Measurements from ENCODE around the gene ITGB5.

The ITGB5 gene

DNA sequence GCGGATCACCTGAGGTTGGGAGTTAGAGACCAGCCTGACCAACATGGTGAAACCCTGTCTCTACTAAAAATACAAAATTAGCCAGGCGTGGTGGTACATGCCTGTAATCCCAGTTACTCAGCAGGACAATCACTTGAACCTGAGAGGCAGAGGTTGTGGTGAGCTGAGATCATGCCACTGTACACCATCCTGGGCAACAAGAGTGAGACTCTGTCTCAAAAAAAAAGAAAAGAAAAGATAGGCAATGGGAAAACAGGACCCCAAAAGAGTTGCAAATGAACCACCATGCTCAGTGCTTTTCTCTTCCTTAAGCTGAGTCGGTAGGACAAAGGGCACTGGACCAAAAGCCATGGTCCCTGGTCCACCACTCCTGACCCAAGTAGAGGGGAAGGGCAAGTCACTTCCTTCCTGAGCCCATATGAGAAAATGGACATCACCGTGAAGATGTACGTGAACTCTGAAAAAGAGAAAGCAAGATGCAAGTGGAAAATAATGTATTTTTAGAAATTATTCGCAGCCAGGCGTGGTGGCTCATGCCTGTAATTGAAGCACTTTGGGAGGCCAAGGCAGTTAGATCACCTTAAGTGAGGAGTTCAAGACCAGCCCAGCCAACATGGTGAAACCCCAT lies 2.6 kb downstream of the ITGB5 start:
- no peak overlapping the region for H3K4me3 Mint-ChIP-seq

DNA sequence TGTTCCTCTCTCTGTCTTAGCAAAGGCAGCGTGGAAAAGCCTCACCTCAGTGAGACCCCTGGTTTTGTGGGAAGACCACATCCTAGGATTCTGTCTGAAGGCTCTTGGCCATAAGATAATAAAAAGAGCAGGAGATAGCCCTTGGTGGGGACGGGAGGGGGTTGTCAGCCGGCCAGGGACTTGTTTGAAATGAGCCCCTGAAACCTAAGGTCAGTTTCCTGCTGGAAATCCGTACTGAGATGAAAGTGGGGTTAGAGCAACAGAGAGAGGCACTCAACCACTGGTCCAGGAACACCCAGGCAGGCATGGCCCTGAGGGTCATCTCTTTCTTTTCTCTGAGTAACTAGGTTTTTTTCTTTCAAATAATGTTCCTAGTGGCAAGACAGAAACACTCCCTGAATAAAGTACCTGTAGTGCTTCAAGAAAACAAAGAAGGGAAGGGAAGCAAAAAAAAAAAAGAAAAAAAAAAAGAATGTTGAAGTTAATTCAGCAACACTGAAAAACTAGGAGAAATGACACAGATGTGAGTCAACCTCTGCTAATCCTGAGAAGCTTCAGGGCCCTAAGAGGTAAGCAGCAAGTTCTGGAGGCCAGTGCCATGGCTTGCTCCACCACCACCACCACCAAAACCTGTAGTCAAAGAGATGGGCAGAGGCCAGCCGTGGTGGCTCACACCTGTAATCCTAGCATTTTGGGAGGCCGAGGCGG lies 3.2 kb downstream of the ITGB5 start:
- Mint-ChIP-seq H3K36me3 (ENCODE audit: low read depth) (no peaks in the 10 kb centered on the region), H3K9me3 (no peaks in the 10 kb centered on the region), H3K4me3 (no peak overlapping the region), H3K27me3 (ENCODE audit: low read depth) (peaks cover 57% of the 10 kb centered on the region), H3K27ac (no peak overlapping the region), H3K4me1 (ENCODE audit: low read depth) (peaks cover 5% of the 10 kb centered on the region)

More for the DNA sequence above, 2.6 kb downstream of the ITGB5 start:
- H3K9me3 Mint-ChIP-seq: no peaks in the 10 kb centered on the region
- peaks cover 3% of the 10 kb centered on the region for H3K4me1 Mint-ChIP-seq (ENCODE audit: low read depth)
- H3K27me3 Mint-ChIP-seq (ENCODE audit: low read depth): peaks cover 61% of the 10 kb centered on the region
- no peaks in the 10 kb centered on the region for H3K36me3 Mint-ChIP-seq (ENCODE audit: low read depth)
- no peak overlapping the region for H3K27ac Mint-ChIP-seq

- Mint-ChIP-seq H3K4me3 (no peak overlapping the region), H3K27me3 (ENCODE audit: low read depth) (peaks cover 48% of the 10 kb centered on the region), H3K27ac (no peak overlapping the region), H3K36me3 (ENCODE audit: low read depth) (no peaks in the 10 kb centered on the region), H3K9me3 (no peaks in the 10 kb centered on the region), H3K4me1 (ENCODE audit: low read depth) (peaks cover 9% of the 10 kb centered on the region)
Measured at GRCh38 chr3:124882816-124883747, 4.1 kb downstream of the ITGB5 start.

DNA sequence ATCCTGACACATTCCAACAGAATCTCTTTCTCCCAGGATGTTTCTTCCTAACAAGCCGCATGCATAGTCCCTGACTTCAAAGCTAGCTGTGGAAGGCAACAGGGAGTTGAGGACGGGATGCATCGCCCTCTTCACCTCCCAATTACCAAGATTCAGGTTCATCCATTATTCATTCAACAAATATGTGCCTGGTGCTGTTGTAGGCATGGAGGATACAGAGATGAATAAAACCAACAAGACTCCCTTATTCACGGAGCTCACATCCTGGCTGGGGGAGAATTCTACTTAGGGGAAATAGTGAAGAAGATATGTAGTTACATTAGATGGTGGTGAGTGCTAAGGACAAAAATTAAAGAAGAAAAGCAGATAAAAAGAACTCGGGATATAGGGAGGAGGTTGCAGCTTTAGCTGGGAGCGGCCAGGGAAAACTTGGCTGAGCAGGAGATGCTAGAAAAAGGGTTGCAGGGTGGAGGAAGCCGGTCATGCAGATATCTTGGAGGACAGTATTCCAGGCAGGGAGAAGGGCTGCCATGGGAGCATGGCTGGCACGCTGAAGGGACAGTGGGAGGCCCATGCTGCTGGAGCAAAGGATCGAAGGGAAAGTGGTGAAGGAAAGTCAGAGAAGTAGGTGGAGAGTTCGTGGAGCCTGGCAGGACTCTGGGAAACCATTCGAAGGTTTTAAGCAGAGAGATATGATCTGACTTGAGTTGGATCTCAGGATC lies 5.0 kb downstream of the ITGB5 start:
- no peaks in the 10 kb centered on the region for H3K36me3 Mint-ChIP-seq (ENCODE audit: low read depth)
- H3K4me3 Mint-ChIP-seq: no peak overlapping the region
- peaks cover 41% of the 10 kb centered on the region for H3K27me3 Mint-ChIP-seq (ENCODE audit: low read depth)

DNA sequence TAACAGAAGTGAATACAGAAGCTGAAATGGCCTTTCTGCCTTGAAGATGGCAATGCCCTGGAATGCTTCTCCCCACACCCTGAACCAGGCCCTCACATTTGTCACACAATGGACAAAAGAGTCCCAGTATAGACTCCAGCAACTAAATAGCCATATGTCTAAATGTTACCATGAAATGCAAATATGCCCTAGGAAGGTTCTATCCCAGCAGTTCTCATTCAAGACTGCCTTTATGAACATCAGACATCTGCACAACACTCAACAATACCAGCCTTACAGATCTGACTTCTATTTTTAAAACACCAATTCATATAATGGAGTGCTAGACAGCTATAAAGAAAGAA lies 7.9 kb downstream of the ITGB5 start:
- peaks cover 6% of the 10 kb centered on the region for H3K4me1 Mint-ChIP-seq (ENCODE audit: low read depth)
- H3K9me3 Mint-ChIP-seq: no peaks in the 10 kb centered on the region
- H3K4me3 Mint-ChIP-seq: no peak overlapping the region
- no peak overlapping the region for H3K27ac Mint-ChIP-seq
- H3K36me3 Mint-ChIP-seq (ENCODE audit: low read depth): no peaks in the 10 kb centered on the region
- peaks cover 29% of the 10 kb centered on the region for H3K27me3 Mint-ChIP-seq (ENCODE audit: low read depth)

More for the DNA sequence above, 5.0 kb downstream of the ITGB5 start:
- Mint-ChIP-seq H3K27ac (no peak overlapping the region), H3K9me3 (no peaks in the 10 kb centered on the region), H3K4me1 (ENCODE audit: low read depth) (peaks cover 9% of the 10 kb centered on the region)

DNA sequence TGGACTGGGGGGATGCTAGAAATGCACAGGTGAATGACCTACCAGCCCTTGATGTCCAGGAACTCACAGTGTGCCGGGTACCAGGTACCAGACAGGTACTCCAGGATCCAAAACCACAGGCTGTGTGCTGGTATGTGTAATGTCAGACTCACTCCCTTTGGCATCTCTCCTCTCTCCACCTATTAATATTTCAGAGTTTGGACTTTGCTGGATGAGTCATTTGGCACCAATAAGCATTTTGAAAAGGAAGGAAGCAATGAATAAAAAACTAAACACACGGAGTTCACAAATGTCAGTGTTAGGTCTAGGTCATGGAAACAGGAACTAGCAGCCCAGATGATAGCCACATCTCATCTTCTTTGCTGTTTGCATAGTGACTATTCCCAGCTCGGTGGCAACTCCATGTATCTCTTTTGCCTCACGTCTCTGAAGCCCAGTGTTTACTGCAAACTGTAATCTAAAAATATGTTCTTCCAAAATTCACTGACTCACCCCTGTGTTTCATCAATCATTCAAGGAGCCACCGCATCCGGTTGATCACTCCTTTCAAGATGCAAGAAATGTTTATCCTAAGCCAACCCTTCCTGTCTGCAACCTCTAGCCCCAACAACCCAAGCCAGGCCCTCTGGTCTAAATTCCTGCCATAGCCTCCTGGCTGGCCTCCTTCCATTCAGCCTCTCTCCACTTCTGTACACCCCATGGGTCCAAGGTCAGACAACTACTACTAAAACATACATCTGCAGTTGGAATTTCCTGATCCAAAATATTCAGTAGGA lies 8.4 kb downstream of the ITGB5 start:
- no peaks in the 10 kb centered on the region for H3K36me3 Mint-ChIP-seq (ENCODE audit: low read depth)
- H3K9me3 Mint-ChIP-seq: no peaks in the 10 kb centered on the region
- H3K4me1 Mint-ChIP-seq (ENCODE audit: low read depth): peaks cover 6% of the 10 kb centered on the region
- H3K27me3 Mint-ChIP-seq (ENCODE audit: low read depth): peaks cover 27% of the 10 kb centered on the region
- no peak overlapping the region for H3K4me3 Mint-ChIP-seq
- no peak overlapping the region for H3K27ac Mint-ChIP-seq

DNA sequence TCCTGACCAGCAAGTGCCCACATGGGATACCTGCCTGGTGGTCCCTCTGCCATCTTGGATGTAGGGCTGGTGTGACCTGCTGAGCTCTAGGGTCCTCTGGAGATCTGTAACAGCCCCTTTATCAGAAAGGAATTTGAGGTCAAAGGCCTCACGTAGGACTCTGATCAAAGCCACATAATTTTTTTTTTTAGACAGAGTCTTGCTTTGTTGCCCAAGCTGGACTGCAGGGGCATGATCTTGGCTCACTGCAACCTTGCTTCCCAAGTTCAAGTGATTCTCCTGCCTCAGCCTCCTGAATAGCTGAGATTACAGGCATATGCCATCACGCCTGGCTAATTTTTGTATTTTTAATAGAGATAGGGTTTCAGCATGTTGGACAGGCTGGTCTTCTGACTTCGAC lies 9.5 kb downstream of the ITGB5 start:
- H3K4me3 Mint-ChIP-seq: no peak overlapping the region
- peaks cover 28% of the 10 kb centered on the region for H3K27me3 Mint-ChIP-seq (ENCODE audit: low read depth)
- peaks cover 6% of the 10 kb centered on the region for H3K4me1 Mint-ChIP-seq (ENCODE audit: low read depth)
- no peaks in the 10 kb centered on the region for H3K9me3 Mint-ChIP-seq
- H3K36me3 Mint-ChIP-seq (ENCODE audit: low read depth): no peaks in the 10 kb centered on the region
- no peak overlapping the region for H3K27ac Mint-ChIP-seq

DNA sequence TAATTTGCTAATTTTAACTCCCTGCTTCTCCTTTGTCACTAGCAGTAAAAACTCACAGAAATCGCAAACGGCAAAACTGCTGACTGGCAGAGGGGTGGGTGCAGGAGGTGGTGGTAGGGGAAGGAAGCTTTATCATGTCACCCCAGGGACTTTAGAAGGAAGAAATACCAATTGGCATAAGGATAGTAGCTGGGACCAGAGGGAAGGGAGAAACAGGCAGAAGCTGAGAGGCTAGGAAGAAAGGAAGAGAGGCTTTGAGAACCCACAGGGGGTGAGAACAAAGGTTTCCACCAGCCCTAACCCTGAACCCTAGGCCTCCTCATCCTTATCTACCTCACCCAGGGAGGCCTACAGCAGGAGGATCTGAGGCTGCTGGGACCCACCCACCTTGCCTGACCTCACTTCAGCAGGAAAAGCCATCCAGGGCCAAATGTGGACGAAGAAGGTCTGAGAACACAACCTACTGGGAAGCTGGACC lies 10.7 kb downstream of the ITGB5 start:
- Mint-ChIP-seq H3K36me3 (ENCODE audit: low read depth) (no peaks in the 10 kb centered on the region), H3K9me3 (no peaks in the 10 kb centered on the region), H3K27ac (no peak overlapping the region), H3K4me3 (no peak overlapping the region), H3K27me3 (ENCODE audit: low read depth) (peaks cover 24% of the 10 kb centered on the region), H3K4me1 (ENCODE audit: low read depth) (peaks cover 6% of the 10 kb centered on the region)

- Mint-ChIP-seq H3K27ac (no peak overlapping the region), H3K27me3 (ENCODE audit: low read depth) (peaks cover 33% of the 10 kb centered on the region), H3K4me1 (ENCODE audit: low read depth) (no peaks in the 10 kb centered on the region), H3K4me3 (no peak overlapping the region), H3K36me3 (ENCODE audit: low read depth) (no peaks in the 10 kb centered on the region), H3K9me3 (no peaks in the 10 kb centered on the region)
Measured at GRCh38 chr3:124873226-124873625, 13.9 kb downstream of the ITGB5 start.

- Mint-ChIP-seq H3K27ac (no peak overlapping the region), H3K4me3 (no peak overlapping the region), H3K4me1 (ENCODE audit: low read depth) (no peaks in the 10 kb centered on the region), H3K27me3 (ENCODE audit: low read depth) (peaks cover 15% of the 10 kb centered on the region), H3K36me3 (ENCODE audit: low read depth) (no peaks in the 10 kb centered on the region), H3K9me3 (no peaks in the 10 kb centered on the region)
Measured at GRCh38 chr3:124867511-124867910, 19.7 kb downstream of the ITGB5 start.

GRCh38 chr3:124862006-124862405 lies 25.2 kb downstream of the ITGB5 start:
- H3K27ac Mint-ChIP-seq: no peak overlapping the region
- H3K4me1 Mint-ChIP-seq (ENCODE audit: low read depth): no peaks in the 10 kb centered on the region
- H3K27me3 Mint-ChIP-seq (ENCODE audit: low read depth): peaks cover 11% of the 10 kb centered on the region
- no peaks in the 10 kb centered on the region for H3K36me3 Mint-ChIP-seq (ENCODE audit: low read depth)
- H3K9me3 Mint-ChIP-seq: no peaks in the 10 kb centered on the region
- no peak overlapping the region for H3K4me3 Mint-ChIP-seq

GRCh38 chr3:124861041-124861440 lies 26.1 kb downstream of the ITGB5 start:
- H3K27me3 Mint-ChIP-seq (ENCODE audit: low read depth): peaks cover 16% of the 10 kb centered on the region
- no peak overlapping the region for H3K27ac Mint-ChIP-seq
- H3K4me3 Mint-ChIP-seq: no peak overlapping the region
- H3K36me3 Mint-ChIP-seq (ENCODE audit: low read depth): no peaks in the 10 kb centered on the region
- no peaks in the 10 kb centered on the region for H3K9me3 Mint-ChIP-seq
- H3K4me1 Mint-ChIP-seq (ENCODE audit: low read depth): no peaks in the 10 kb centered on the region

DNA sequence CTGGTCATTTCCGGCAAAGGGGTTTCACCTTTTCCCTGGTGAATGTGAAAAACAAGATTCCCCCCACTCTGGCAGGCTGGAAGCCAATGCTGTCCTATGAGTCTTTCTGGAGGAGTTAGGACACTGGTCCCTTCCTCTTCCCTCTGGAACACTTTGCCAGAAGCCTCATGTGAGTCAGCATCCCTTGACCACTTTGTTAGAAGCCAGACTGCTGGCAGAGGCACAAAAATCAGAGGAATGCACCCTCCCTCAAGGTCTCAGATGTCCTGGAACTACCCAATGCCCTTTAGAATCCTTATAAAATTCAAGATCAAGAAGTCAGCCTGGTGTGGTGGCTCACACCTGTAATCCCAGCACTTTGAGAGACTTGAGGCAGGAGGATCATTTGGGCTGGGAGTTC lies 26.6 kb downstream of the ITGB5 start:
- peaks cover 21% of the 10 kb centered on the region for H3K27me3 Mint-ChIP-seq (ENCODE audit: low read depth)
- H3K27ac Mint-ChIP-seq: no peak overlapping the region
- H3K4me1 Mint-ChIP-seq (ENCODE audit: low read depth): no peaks in the 10 kb centered on the region
- H3K4me3 Mint-ChIP-seq: no peak overlapping the region
- no peaks in the 10 kb centered on the region for H3K36me3 Mint-ChIP-seq (ENCODE audit: low read depth)
- no peaks in the 10 kb centered on the region for H3K9me3 Mint-ChIP-seq

Measured in T-helper 1 cell treated with Interleukin-12 subunit alpha and Interleukin-12 subunit beta and Interleukin-4 antibody, amounts not matched to agents 30 μg/mL and 1 μg/mL, for 36 hours (primary cell).